Testis (tissue), 3 donors: ENCODE measurements around the gene LRRC8C. TPM values are rescaled to one million over a fixed set of nuclear protein-coding genes. Genes with fewer than 3 reads are reported as not detected.

Experiments
- DNase-seq: peaks from one replicate; pipeline ENCODE4 v3.0.0-alpha.2; 2019
- H3K27ac ChIP-seq, 2 donors: fragments of 200-600 bp; sonication (generic); one replicate each; pipeline ENCODE4 v1.5.1; 2019
- H3K27me3 ChIP-seq: fragments of 200-600 bp; sonication (generic); one replicate; pipeline ENCODE4 v1.5.1; 2019
- H3K36me3 ChIP-seq: fragments of 200-600 bp; sonication (generic); one replicate; pipeline ENCODE4 v1.5.1; 2017; ENCODE audit warnings: low read depth; ENCODE audit errors: missing control alignments
- H3K4me1 ChIP-seq: fragments of 200-600 bp; sonication (generic); one replicate; pipeline ENCODE4 v1.5.1; 2019
- H3K4me3 ChIP-seq, 2 donors: fragments of 200-600 bp; sonication (generic); one replicate each; pipeline ENCODE4 v1.5.1; 2017 to 2019
- H3K9me3 ChIP-seq: fragments of 200-600 bp; sonication (generic); one replicate; pipeline ENCODE4 v1.5.1; 2017
- CTCF ChIP-seq, 3 experiments: fragments of 450-650 bp in 2 of 3; fragments of 200-600 bp in 1 of 3; sonication (generic) in 1 of 3; IDR thresholded peaks; one replicate each; pipeline ENCODE4 v1.5.1; 2016 to 2019; ENCODE audit warnings: antibody characterized with exemption in 3 of 3, mild to moderate bottlenecking in 2 of 3, moderate library complexity in 1 of 3
- POLR2A ChIP-seq: fragments of 450-650 bp; IDR thresholded peaks from one replicate; pipeline ENCODE4 v1.6.1; 2017; ENCODE audit warnings: antibody characterized with exemption, mild to moderate bottlenecking, moderate library complexity
- WGBS, 2 donors: methylation state at CpG; one replicate each; pipeline ENCODE4 v1.1.5; 2018; 5-methylcytosine and 5-hydroxymethylcytosine counted together
- intact Hi-C: fragments of 100-400 bp; cut with DNase I; formaldehyde crosslinking; loops from one replicate; pipeline ENCODE4 v1.15.1; 2023; ENCODE audit warnings: low total_unique reads
- polyA plus RNA-seq: library from polyadenylated mRNA; stranded (reverse); fragments of 350-450 nt; fragmentation: Illumina TruSeq; extraction: RNeasy Lipid Tissue Mini Kit (QIAGEN cat#74804); gene quantifications from one replicate; pipeline ENCODE4 v1.2.3, GENCODE V29; 2014; ENCODE audit warnings: low read depth, low replicate concordance; ENCODE audit not compliant: insufficient read depth
- total RNA-seq, 2 donors: library from RNA; depleted of rRNA; stranded (reverse); fragments of >200 nt; gene quantifications; one replicate each; pipeline ENCODE4 v1.2.3, GENCODE V29; 2016

Gene LRRC8C
- total and polyA plus RNA-seq, 3 donors from 2014 or later: 8.2 to 19.8 (median 16.2) TPM

GRCh38 chr1:89688607-89689006, 55.7 kb downstream of the LRRC8C start:
- no peak overlapping the region for H3K4me3 ChIP-seq
- 74 to 94% methylated on average over 1 of the region's 1 CpG for WGBS, 2 donors
- intact Hi-C loops: no loop called here
- peaks cover 13% of the 10 kb centered on the region for H3K4me1 ChIP-seq
- H3K27me3 ChIP-seq: no peaks in the 10 kb centered on the region
- H3K36me3 ChIP-seq: no peaks in the 10 kb centered on the region
- H3K9me3 ChIP-seq: no peaks in the 10 kb centered on the region
- no peak for TF ChIP-seq POLR2A
- TF ChIP-seq CTCF (IDR thresholded peaks at IDR 0.05): no peak
- DNase-seq: no peak
- no peak overlapping the region for H3K27ac ChIP-seq

- no peaks in the 10 kb centered on the region for H3K9me3 ChIP-seq
- H3K27me3 ChIP-seq: no peaks in the 10 kb centered on the region
- no peaks in the 10 kb centered on the region for H3K36me3 ChIP-seq
- H3K4me3 ChIP-seq: no peak overlapping the region
- H3K27ac ChIP-seq: no peak overlapping the region
- 87 to 91% methylated on average over 3 of the region's 3 CpGs for WGBS, 2 donors
- intact Hi-C loops: no loop called here
- TF ChIP-seq POLR2A (no peak), CTCF (IDR thresholded peaks at IDR 0.05) (no peak)
- DNase-seq: no peak
- peaks cover 12% of the 10 kb centered on the region for H3K4me1 ChIP-seq
Measured at GRCh38 chr1:89689234-89689633, 56.3 kb downstream of the LRRC8C start.

GRCh38 chr1:89690595-89690994, 57.7 kb downstream of the LRRC8C start:
- intact Hi-C loops: no loop called here
- peaks cover 9% of the 10 kb centered on the region for H3K4me1 ChIP-seq
- WGBS, 2 donors: 90 to 91% methylated on average over 4 of the region's 4 CpGs
- DNase-seq: no peak
- H3K9me3 ChIP-seq: no peaks in the 10 kb centered on the region
- TF ChIP-seq POLR2A (no peak), CTCF (IDR thresholded peaks at IDR 0.05) (no peak)
- H3K36me3 ChIP-seq: no peaks in the 10 kb centered on the region
- H3K4me3 ChIP-seq: no peak overlapping the region
- no peak overlapping the region for H3K27ac ChIP-seq
- no peaks in the 10 kb centered on the region for H3K27me3 ChIP-seq

GRCh38 chr1:89692601-89693521, 59.9 kb downstream of the LRRC8C start:
- peaks cover 9% of the 10 kb centered on the region for H3K4me1 ChIP-seq
- WGBS, 2 donors: 69 to 72% methylated on average over 4 of the region's 4 CpGs
- no peaks in the 10 kb centered on the region for H3K27me3 ChIP-seq
- no peaks in the 10 kb centered on the region for H3K36me3 ChIP-seq
- H3K9me3 ChIP-seq: no peaks in the 10 kb centered on the region
- H3K4me3 ChIP-seq: no peak overlapping the region
- TF ChIP-seq POLR2A: no peak
- TF ChIP-seq CTCF (IDR thresholded peaks at IDR 0.05): no peak
- no peak overlapping the region for H3K27ac ChIP-seq
- DNase-seq: no peak
- intact Hi-C loops: no loop called here

- Histone ChIP-seq H3K27me3 (no peaks in the 10 kb centered on the region), H3K4me1 (peaks cover 9% of the 10 kb centered on the region), H3K9me3 (no peaks in the 10 kb centered on the region), H3K27ac (no peak overlapping the region), H3K36me3 (no peaks in the 10 kb centered on the region), H3K4me3 (no peak overlapping the region)
- TF ChIP-seq CTCF (IDR thresholded peaks at IDR 0.05): no peak
- no peak for TF ChIP-seq POLR2A
- intact Hi-C loops: no loop called here
- no peak for DNase-seq
Measured at GRCh38 chr1:89695847-89696246, 62.9 kb downstream of the LRRC8C start.
